ENCODE measurements around the gene DNAAF9.

GRCh38 chr20:3390759-3391425 lies 16.6 kb downstream of the DNAAF9 start:
- no peak for TF ChIP-seq CTCF (IDR thresholded peaks at IDR 0.05)
- TF ChIP-seq POLR2A (IDR thresholded peaks at IDR 0.05) = no peak

Data from Peyer's patch (tissue), 4 donors.